GM21423 (cell line): ENCODE data around the gene WASHC3.

Experiments
- ATAC-seq: cut with Tn5 transposase; IDR thresholded peaks from one replicate; pipeline ENCODE4 v1.9.1; 2021; ENCODE audit warnings: mild to moderate bottlenecking, moderate library complexity; ENCODE audit not compliant: unreplicated experiment

The WASHC3 gene

DNA sequence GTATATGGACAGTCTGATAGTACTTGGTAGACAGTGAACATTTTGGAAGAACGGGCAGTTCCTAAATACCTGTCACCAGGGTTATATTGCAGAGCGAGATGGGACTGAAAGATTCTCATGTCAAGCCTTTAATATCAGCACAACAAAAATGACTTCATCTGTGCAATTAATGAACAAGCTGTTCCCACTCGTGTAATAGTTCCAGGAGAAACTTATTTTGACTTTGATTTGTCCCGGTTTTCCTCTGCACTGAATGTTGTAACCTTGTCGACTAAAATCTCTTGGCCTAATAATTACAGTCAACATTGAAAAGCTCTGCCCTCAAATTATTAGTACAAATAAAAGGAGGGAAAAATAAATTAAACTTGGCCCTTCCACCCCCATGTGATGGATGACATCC is 79.5 kb downstream of the WASHC3 start:
- no peak for ATAC-seq

GRCh38 chr12:101981868-101982267 is 79.9 kb downstream of the WASHC3 start:
- no peak for ATAC-seq

DNA sequence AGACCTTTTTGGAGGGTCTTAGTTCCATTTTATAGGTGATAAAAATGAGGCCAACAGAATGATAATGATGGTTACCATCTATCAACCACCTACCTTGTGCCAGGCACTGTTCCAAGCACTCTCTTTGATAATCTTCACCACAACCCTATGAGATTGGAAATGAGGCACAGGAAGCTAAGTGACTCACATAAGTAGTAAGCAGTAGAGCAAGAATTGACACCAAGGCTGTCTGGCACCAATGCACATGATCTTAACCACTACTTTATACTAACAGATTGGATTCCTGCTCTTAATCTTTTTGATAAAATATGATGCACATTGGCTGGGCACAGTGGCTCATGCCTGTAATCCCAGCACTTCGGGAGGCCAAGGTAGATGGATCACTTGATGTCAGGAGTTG is 93.0 kb downstream of the WASHC3 start:
- ATAC-seq: no peak

GRCh38 chr12:101967506-101967905 is 94.3 kb downstream of the WASHC3 start:
- ATAC-seq: no peak

GRCh38 chr12:101966496-101966895 is 95.3 kb downstream of the WASHC3 start:
- ATAC-seq: no peak

- no peak for ATAC-seq
These were observed 98.1 kb downstream of the WASHC3 start for GRCh38 chr12:101963697-101964096.
